HUES6 (cell line): Measurements from ENCODE around the gene RGS10.
"Not testable (repeated sequence)": the region's sequence is repeated elsewhere in the genome, so short reads cannot be mapped to it uniquely, and the experiment has no call there.

ENCODE experiments used
- H3K27ac ChIP-seq: 2 replicates; pipeline ENCODE4 v1.7.0; 2013; ENCODE audit warnings: low read depth, mild to moderate bottlenecking, low read length, inconsistent platforms
- H3K27me3 ChIP-seq: 2 replicates; pipeline ENCODE4 v1.6.1; 2013; ENCODE audit warnings: low read length; ENCODE audit not compliant: control insufficient read depth, insufficient read depth
- H3K36me3 ChIP-seq: 2 replicates; pipeline ENCODE4 v1.6.1; 2013; ENCODE audit warnings: low read length; ENCODE audit not compliant: control insufficient read depth, insufficient read depth
- H3K4me1 ChIP-seq: 2 replicates; pipeline ENCODE4 v1.6.1; 2013; ENCODE audit warnings: low read length; ENCODE audit not compliant: control insufficient read depth, insufficient read depth
- H3K4me3 ChIP-seq: 2 replicates; pipeline ENCODE4 v1.5.1; 2013; ENCODE audit warnings: low read depth, low read length
- H3K9ac ChIP-seq: one replicate; pipeline ENCODE4 v1.6.1; 2013; ENCODE audit warnings: mild to moderate bottlenecking, low read length
- H3K9me3 ChIP-seq: 2 replicates; pipeline ENCODE4 v1.6.1; 2013; ENCODE audit warnings: low read depth, low read length; ENCODE audit not compliant: control insufficient read depth, insufficient read depth

The RGS10 gene, protein sequence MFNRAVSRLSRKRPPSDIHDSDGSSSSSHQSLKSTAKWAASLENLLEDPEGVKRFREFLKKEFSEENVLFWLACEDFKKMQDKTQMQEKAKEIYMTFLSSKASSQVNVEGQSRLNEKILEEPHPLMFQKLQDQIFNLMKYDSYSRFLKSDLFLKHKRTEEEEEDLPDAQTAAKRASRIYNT

DNA sequence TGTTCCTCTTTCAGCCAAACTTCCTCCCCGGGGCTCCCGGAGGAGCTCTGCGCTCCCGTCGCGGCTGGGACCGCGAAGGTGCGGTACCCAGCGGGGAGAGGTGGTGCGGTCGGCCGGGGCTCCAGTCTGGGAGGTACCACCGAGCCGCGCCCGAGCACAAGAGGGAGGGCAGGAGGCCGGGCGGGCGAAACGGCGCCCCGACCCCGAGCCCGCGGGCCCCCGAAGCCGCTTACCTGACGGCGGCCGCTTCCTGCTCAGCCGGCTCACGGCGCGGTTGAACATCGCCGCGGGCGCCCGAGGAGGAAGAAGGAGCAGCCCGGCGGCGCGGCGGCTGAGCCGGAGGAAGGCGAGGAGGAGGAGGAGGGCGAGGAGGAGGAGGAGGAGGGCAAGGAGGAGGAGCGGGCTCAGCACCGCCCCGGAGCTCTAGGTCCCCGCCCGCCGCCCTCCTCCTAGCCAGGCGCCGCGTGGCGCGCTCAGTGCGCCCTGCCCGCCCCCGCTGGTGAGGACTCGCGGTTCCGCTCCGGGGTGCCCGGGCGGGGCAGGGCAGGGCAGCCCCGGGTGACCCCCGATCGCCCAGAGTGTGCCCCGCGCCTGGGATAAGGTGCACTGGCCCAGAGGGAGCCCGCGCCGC lies at the start of gene RGS10:
Gene RGS10 (minus strand): TSS at position 363 of the 631 bp plus-strand sequence. CDS start 81 bp downstream, at position 282.
- H3K4me1 ChIP-seq, result peaks cover 21% of the 10 kb centered on the region
- no peak within 1 kb of the TSS for H3K27ac ChIP-seq

DNA sequence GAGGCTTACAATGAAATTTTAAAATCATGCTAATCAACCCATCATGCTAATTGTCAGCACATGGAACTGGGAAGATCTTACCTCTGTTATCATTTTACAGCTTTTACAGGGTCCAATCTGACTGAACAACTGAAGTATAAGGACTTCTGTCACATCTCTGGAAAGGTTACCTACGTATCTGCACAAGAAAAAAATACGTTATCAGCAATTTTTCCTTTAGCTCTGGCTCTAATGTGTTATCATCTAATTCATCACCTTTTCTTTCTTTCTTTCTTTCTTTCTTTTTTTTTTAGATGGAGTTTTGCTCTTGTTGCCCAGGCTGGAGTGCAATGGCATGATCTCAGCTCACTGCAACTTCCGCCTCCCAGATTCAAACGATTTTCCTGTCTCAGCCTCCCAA lies 45.6 kb upstream of the RGS10 start:
- no peaks in the 10 kb centered on the region for H3K9me3 ChIP-seq
- no peaks in the 10 kb centered on the region for H3K27me3 ChIP-seq
- H3K4me1 ChIP-seq, result no peaks in the 10 kb centered on the region; the same call in 1 of the 2 replicates
- H3K9ac ChIP-seq, result no peak overlapping the region
- no peak overlapping the region for H3K4me3 ChIP-seq
- H3K27ac ChIP-seq, result no peak overlapping the region
- peaks cover 57% of the 10 kb centered on the region for H3K36me3 ChIP-seq

More for the DNA sequence above, at the start of gene RGS10:
- Histone ChIP-seq H3K4me3 (peak within 1 kb of the TSS; percentile 67), H3K9me3 (no peaks in the 10 kb centered on the region), H3K36me3 (no peaks in the 10 kb centered on the region), H3K9ac (peak within 1 kb of the TSS; percentile 48), H3K27me3 (peaks cover 54% of the 10 kb centered on the region)

DNA sequence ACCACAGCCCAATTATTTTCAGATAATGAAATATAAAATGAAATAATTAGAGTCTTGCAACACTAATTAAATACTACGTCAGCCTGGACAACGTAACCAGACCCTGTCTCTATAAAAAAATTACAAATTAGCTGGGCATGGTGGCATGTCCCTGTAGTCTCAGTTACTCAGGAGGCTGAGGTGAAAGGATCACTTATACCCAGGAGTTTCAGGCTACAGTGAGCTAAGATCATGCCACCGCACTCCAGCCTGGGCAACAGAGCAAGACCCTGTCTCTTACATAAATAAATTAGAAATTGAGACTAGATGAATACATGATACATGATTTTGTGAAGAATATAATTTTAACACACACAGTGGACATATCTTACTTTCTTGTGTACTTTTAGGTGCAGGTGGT lies 35.8 kb upstream of the RGS10 start:
- no peaks in the 10 kb centered on the region for H3K27me3 ChIP-seq

GRCh38 chr10:119575991-119576390 lies 33.5 kb upstream of the RGS10 start:
- H3K36me3 ChIP-seq, result peaks cover 76% of the 10 kb centered on the region
- no peaks in the 10 kb centered on the region for H3K4me1 ChIP-seq
- no peaks in the 10 kb centered on the region for H3K9me3 ChIP-seq
- no peak overlapping the region for H3K9ac ChIP-seq
- no peaks in the 10 kb centered on the region for H3K27me3 ChIP-seq
- no peak overlapping the region for H3K4me3 ChIP-seq
- H3K27ac ChIP-seq, result no peak overlapping the region

More for the DNA sequence above, 35.8 kb upstream of the RGS10 start:
- H3K9me3 ChIP-seq, result no peaks in the 10 kb centered on the region
- H3K9ac ChIP-seq, result no peak overlapping the region
- no peak overlapping the region for H3K4me3 ChIP-seq
- H3K36me3 ChIP-seq, result peaks cover 98% of the 10 kb centered on the region
- no peak overlapping the region for H3K27ac ChIP-seq
- H3K4me1 ChIP-seq, result no peaks in the 10 kb centered on the region

- Histone ChIP-seq H3K36me3 (peaks cover 72% of the 10 kb centered on the region), H3K9ac (no peak overlapping the region), H3K4me1 (no peaks in the 10 kb centered on the region), H3K27ac (no peak overlapping the region), H3K4me3 (no peak overlapping the region), H3K9me3 (no peaks in the 10 kb centered on the region), H3K27me3 (no peaks in the 10 kb centered on the region)
These were observed 33.0 kb upstream of the RGS10 start for GRCh38 chr10:119575506-119575905.

GRCh38 chr10:119567978-119568377 lies 25.5 kb upstream of the RGS10 start:
- no peak overlapping the region for H3K27ac ChIP-seq
- H3K4me3 ChIP-seq, result no peak overlapping the region
- H3K4me1 ChIP-seq, result no peaks in the 10 kb centered on the region
- H3K9me3 ChIP-seq, result no peaks in the 10 kb centered on the region
- no peak overlapping the region for H3K9ac ChIP-seq
- H3K27me3 ChIP-seq, result no peaks in the 10 kb centered on the region
- H3K36me3 ChIP-seq, result no peaks in the 10 kb centered on the region; the same call in 1 of the 2 replicates

- H3K9ac ChIP-seq, result no peak overlapping the region
- no peaks in the 10 kb centered on the region for H3K36me3 ChIP-seq
- no peaks in the 10 kb centered on the region for H3K27me3 ChIP-seq
- no peaks in the 10 kb centered on the region for H3K9me3 ChIP-seq
- no peak overlapping the region for H3K27ac ChIP-seq
- H3K4me1 ChIP-seq, result no peaks in the 10 kb centered on the region
- no peak overlapping the region for H3K4me3 ChIP-seq
These were observed 19.6 kb upstream of the RGS10 start for GRCh38 chr10:119562097-119562496.

DNA sequence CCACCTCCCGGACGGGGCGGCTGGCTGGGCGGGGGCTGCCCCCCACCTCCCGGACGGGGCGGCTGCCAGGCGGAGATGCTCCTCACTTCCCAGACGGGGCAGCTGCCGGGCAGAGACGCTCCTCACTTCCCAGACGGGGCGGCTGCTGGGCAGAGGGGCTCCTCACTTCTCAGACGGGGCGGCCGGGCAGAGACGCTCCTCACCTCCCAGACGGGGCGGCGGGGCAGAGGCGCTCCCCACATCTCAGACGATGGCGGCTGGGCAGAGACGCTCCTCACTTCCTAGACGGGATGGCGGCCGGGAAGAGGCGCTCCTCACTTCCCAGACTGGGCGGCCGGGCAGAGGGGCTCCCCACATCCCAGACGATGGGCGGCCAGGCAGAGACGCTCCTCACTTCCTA lies 17.0 kb upstream of the RGS10 start:
- not testable (repeated sequence) for H3K9me3 ChIP-seq, H3K36me3 ChIP-seq, H3K9ac ChIP-seq, H3K27ac ChIP-seq, H3K4me1 ChIP-seq, H3K27me3 ChIP-seq, H3K4me3 ChIP-seq

DNA sequence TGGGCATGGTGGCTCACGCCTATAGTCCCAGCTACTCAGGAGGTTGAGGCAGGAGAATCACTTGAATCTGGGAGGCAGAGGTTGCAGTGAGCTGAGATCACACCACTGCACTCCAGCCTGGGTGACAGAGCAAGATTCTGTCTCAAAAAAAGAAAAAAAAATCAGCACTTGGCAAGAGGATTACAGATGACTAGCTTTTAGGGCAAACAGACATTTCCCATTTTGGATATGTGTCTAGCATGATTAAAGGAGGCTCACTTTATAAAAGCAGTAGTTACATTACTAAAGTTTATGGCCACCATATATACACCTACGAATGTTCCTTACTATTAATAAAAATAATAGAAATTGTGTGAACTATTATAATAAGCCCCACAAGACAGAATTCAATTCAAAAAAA lies 13.6 kb upstream of the RGS10 start:
- H3K36me3 ChIP-seq, H3K4me3 ChIP-seq, H3K27ac ChIP-seq, H3K27me3 ChIP-seq, H3K9ac ChIP-seq, H3K9me3 ChIP-seq, H3K4me1 ChIP-seq: not testable (repeated sequence)

DNA sequence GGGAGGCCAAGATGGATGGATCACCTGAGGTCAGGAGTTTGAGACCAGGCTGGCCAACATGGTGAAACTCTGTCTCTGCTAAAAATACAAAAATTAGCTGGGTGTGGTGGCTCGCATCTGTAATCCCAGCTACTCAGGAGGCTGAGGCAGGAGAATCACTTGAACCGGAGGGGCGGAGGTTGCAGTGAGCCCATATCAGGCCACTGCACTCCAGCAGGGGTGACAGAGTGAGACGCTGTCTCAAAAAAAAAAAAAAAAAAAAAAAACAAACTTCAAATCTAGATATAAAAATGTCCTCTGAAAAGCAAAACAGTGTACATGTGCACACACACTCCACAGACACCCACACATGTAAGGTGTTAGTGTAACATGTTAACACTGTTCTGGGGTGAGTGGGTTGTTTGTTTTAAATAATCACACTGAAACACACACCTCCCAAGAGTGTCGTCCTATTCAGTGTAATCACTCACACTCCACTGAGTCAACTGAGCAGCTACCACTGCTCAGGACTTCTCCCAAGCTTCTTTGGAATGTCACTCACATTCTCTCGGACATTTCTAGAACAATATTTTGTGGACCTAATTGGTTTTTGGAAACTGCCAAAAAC lies 12.8 kb upstream of the RGS10 start:
- H3K36me3 ChIP-seq, result no peaks in the 10 kb centered on the region
- H3K27ac ChIP-seq, result no peak overlapping the region
- no peaks in the 10 kb centered on the region for H3K9me3 ChIP-seq
- no peak overlapping the region for H3K4me3 ChIP-seq
- no peaks in the 10 kb centered on the region for H3K4me1 ChIP-seq
- H3K27me3 ChIP-seq, result no peaks in the 10 kb centered on the region
- no peak overlapping the region for H3K9ac ChIP-seq

- H3K27me3 ChIP-seq, result no peaks in the 10 kb centered on the region; the same call in 1 of the 2 replicates
- H3K9ac ChIP-seq, result no peak overlapping the region
- no peak overlapping the region for H3K4me3 ChIP-seq
- H3K9me3 ChIP-seq, result no peaks in the 10 kb centered on the region
- H3K27ac ChIP-seq, result no peak overlapping the region
- H3K4me1 ChIP-seq, result no peaks in the 10 kb centered on the region
- no peaks in the 10 kb centered on the region for H3K36me3 ChIP-seq
These were observed 8.3 kb upstream of the RGS10 start for GRCh38 chr10:119550827-119551226.
